ENCODE data around the gene CA10. TPM values are rescaled to one million over a fixed set of nuclear protein-coding genes. Genes with fewer than 3 reads are reported as not detected.

The CA10 gene
- total and polyA plus RNA-seq, 2 experiments from 2014 or later: 0.92 to 1.5 TPM

DNA sequence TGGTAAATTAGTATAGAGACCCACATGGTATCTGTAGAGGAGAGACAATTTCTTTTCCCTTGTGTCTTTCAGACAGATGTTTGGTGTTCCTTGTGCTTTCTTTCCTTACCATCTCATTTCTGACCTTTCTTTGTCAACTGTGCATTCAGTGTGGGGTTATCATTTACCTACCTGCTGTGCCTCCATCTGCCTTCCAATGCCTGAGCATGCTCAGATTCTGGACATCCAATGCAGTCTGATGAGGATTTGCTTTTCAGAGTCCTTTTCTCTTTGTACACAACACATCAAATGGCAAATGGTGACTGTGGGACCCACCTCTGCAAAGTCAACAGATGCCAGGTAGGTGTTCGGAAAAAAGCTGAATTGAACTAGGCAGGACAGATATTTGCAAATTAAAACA, 364.8 kb downstream of the CA10 start:
- TF ChIP-seq POLR2AphosphoS5 (IDR thresholded peaks at IDR 0.05; ENCODE audit: low read depth) (no peak), NANOG (IDR thresholded peaks at IDR 0.05; ENCODE audit: borderline replicate concordance) (no peak), STAT1 (IDR thresholded peaks at IDR 0.05; ENCODE audit: unreplicated experiment) (no peak), CREB1 (CRISPR knock-in tag; IDR thresholded peaks at IDR 0.05; ENCODE audit: low read depth) (no peak), ZNF331 (CRISPR knock-in tag; IDR thresholded peaks at IDR 0.05; ENCODE audit: low read depth) (no peak), ZNF462 (CRISPR knock-in tag; IDR thresholded peaks at IDR 0.05) (no peak), ZNF114 (CRISPR knock-in tag; IDR thresholded peaks at IDR 0.05) (no peak), EZH2 (IDR thresholded peaks at IDR 0.05; ENCODE audit: low read depth, unreplicated experiment) (no peak), JUNB (IDR thresholded peaks at IDR 0.05; ENCODE audit: unreplicated experiment) (no peak), EZH2phosphoT487 (IDR thresholded peaks at IDR 0.05; ENCODE audit: unreplicated experiment) (no peak), REST (IDR thresholded peaks at IDR 0.05; ENCODE audit: unreplicated experiment) (no peak)
- TF ChIP-seq, protein P1, sequence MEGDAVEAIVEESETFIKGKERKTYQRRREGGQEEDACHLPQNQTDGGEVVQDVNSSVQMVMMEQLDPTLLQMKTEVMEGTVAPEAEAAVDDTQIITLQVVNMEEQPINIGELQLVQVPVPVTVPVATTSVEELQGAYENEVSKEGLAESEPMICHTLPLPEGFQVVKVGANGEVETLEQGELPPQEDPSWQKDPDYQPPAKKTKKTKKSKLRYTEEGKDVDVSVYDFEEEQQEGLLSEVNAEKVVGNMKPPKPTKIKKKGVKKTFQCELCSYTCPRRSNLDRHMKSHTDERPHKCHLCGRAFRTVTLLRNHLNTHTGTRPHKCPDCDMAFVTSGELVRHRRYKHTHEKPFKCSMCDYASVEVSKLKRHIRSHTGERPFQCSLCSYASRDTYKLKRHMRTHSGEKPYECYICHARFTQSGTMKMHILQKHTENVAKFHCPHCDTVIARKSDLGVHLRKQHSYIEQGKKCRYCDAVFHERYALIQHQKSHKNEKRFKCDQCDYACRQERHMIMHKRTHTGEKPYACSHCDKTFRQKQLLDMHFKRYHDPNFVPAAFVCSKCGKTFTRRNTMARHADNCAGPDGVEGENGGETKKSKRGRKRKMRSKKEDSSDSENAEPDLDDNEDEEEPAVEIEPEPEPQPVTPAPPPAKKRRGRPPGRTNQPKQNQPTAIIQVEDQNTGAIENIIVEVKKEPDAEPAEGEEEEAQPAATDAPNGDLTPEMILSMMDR (conservative IDR thresholded peaks at IDR 0.05; ENCODE audit: low read depth in 2 of 2): no peak
- TF ChIP-seq, protein P2, sequence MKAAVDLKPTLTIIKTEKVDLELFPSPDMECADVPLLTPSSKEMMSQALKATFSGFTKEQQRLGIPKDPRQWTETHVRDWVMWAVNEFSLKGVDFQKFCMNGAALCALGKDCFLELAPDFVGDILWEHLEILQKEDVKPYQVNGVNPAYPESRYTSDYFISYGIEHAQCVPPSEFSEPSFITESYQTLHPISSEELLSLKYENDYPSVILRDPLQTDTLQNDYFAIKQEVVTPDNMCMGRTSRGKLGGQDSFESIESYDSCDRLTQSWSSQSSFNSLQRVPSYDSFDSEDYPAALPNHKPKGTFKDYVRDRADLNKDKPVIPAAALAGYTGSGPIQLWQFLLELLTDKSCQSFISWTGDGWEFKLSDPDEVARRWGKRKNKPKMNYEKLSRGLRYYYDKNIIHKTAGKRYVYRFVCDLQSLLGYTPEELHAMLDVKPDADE (IDR thresholded peaks at IDR 0.05): no peak
- H3K9me2 ChIP-seq (ENCODE audit: insufficient read depth): no peaks in the 10 kb centered on the region
- Mint-ChIP-seq H3K4me1 (no peaks in the 10 kb centered on the region), H3K27ac (no peak overlapping the region), H3K36me3 (ENCODE audit: low read depth) (no peaks in the 10 kb centered on the region), H3K9me3 (no peaks in the 10 kb centered on the region), H3K27me3 (ENCODE audit: insufficient read depth, low read depth, poor library complexity) (peaks cover 3% of the 10 kb centered on the region), H3K4me3 (no peak overlapping the region)
- H4K20me1 ChIP-seq (replicated peaks; ENCODE audit: insufficient read depth): no peaks in the 10 kb centered on the region
- DNase-seq (ENCODE audit: low spot score) (no peak), ATAC-seq (no peak)
- H3K4me2 ChIP-seq: no peak overlapping the region
- H3K4me3 ChIP-seq: no peak overlapping the region
- H3K79me2 ChIP-seq (replicated peaks; ENCODE audit: insufficient read depth): no peaks in the 10 kb centered on the region
- H3K27me3 ChIP-seq (ENCODE audit: insufficient read depth): no peaks in the 10 kb centered on the region
- H3F3A ChIP-seq (replicated peaks; ENCODE audit: low read depth): no peaks in the 10 kb centered on the region
- no peaks in the 10 kb centered on the region for H3K4me1 ChIP-seq (ENCODE audit: insufficient read depth)
- H3K36me3 ChIP-seq (ENCODE audit: insufficient read depth): no peaks in the 10 kb centered on the region
- no peak overlapping the region for H2AFZ ChIP-seq
- H3K27ac ChIP-seq (ENCODE audit: low read depth): no peak overlapping the region

All from GM23338 (cell line).